Brain pericyte (primary cell): ENCODE results near the gene TMEM132D.

Experiments
- DNase-seq: peaks from one replicate; pipeline ENCODE4 v3.0.0-alpha.2; 2012; ENCODE audit warnings: low read depth, low spot score

Gene TMEM132D

GRCh38 chr12:129660946-129661345, 242.9 kb downstream of the TMEM132D start:
- DNase-seq: no peak

DNA sequence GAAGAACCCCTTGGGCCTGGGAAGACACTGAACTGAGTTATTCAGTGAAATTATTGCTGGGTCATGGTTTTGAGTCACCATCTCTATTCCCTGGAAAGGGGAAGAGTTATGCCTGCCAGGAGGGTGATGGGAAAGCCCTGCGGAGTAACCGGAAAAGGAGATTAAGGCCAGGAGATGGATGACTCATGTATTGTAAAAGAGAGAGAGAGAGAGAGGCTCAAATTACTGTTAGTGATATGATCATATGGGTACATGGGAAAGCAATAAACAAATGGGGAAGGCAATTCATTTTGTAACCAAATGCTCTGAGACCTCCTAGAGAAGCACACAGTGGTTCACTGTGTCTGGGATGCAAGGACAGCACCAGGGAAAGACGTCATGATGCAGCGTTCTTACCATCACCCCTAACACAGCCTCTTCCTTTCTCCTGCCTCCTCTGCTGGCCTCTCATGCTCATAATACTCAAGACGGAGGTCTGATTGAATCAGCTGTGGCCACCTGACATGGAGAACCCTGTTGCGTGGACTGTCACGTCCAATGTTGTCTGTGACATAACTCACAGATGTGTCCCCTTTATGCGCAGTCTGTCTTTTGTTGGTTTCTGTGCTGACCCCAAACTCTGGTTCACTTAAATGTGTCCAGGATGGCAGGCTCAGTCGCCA, 243.7 kb downstream of the TMEM132D start:
- DNase-seq: peak; percentile 79

DNA sequence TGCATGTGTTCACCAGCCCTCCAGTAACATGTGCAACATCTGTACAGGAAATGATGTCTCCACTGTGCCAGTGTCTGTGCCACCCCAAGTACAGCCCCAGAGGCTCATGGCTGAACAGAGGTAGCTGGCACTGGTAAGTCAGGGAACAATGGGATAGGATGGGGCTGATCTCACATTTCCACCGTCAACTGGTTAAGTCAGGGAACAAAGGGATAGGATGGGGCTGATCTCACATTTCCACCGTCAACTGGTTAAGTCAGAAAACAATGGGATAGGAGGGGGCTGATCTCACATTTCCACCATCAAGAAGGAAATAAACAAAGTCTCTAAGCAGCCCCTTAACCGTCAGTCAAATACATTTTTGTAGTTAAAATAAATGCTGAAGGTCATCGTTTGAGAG, 246.6 kb downstream of the TMEM132D start:
- no peak for DNase-seq

DNA sequence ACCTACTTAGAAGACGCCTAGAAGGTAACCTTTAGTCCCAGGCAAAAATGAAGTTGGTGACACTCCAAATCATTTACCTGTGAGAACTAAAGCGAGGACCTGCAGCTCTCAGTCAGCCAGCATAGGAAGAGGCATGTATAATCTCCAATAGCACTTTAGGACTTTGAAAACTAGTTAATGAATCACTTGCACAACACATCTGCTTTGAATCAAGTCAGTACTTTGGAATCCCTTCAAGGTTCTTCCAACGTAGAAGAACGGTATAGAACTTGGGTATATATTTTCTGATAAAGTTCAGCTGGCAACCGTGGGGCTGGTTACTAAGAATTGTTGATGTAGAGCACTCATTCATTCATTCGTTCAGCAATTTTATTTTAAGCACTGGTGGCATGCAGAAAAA, 251.9 kb downstream of the TMEM132D start:
- DNase-seq: no peak

GRCh38 chr12:129641926-129642325, 261.9 kb downstream of the TMEM132D start:
- no peak for DNase-seq

DNA sequence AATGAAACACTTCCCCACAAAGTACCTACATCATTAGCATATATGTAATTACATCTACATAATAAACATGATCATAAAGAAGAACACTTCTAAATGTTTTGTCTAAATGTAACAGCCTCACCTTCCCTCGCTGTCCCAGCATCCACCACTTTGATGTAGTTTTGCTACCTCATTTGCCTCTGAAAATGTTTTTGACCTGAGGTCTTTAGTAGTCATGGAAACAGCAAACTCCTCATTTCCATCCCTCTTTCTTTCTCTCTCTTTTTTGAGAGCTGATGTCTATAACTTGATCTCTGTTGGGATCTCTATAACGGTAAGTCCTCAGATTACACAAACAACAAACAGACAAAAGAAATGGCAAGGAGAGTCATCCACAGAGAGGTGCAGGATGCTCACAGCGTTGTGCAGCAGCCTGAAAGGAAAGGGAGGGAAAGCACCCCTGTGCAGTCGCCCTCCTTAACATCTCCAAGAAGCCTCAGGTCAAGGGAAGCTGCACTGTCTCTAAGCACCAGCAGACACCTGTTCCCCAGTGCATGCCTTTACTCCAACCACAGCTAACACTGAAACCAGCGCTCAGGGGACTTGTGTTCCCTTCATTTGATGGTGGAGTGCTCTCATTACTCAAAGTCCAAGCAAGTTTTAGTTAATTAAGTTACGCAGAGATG, 268.7 kb downstream of the TMEM132D start:
- no peak for DNase-seq

- no peak for DNase-seq
Measured at GRCh38 chr12:129631316-129631715, 272.5 kb downstream of the TMEM132D start.

GRCh38 chr12:129629901-129630300, 273.9 kb downstream of the TMEM132D start:
- no peak for DNase-seq

- no peak for DNase-seq
Measured at GRCh38 chr12:129622566-129622965, 281.3 kb downstream of the TMEM132D start.

- DNase-seq: no peak
Measured at GRCh38 chr12:129619271-129619670, 284.6 kb downstream of the TMEM132D start.

- no peak for DNase-seq
Measured at GRCh38 chr12:129617849-129618248, 286.0 kb downstream of the TMEM132D start.

DNA sequence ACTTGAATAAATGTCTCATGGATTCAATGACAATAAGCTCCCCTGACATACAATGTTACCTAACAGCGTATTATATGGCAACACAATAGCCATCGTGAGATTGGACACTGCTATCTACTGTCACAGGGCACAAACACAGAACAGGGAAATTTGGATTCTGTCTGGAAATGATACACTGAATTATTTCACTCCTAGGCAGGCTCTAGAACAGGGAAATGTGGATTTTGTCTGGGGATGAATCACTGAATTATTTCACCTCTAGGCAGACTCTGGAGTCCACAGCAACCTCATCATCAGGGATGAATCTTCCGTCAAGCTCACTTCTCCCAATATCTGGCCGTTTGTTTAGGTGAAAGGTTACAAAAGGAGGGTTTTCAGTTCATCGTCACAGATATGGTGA, 288.8 kb downstream of the TMEM132D start:
- DNase-seq: no peak

GRCh38 chr12:129614221-129614885, 289.5 kb downstream of the TMEM132D start:
- DNase-seq: no peak

DNA sequence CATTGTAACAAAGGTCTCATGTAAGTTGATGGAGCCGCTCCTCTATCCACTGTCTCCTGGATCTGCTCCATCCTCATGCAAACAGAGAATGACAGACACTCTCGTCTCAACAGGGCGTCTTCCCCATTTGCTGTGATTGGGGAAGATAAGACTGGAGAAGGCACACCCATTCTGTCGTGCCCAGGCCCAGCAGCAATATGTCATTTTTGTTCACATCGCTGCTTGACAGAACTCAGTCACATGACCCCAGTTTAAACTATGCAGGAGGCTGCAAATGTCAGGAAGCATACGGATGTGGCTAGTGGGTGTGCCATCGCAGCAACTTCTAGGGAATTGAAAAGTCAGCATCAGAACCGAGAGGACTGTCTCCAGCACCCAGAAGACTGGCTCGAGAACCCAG, 290.5 kb downstream of the TMEM132D start:
- no peak for DNase-seq

- no peak for DNase-seq
Measured at GRCh38 chr12:129610601-129611120, 293.2 kb downstream of the TMEM132D start.

DNA sequence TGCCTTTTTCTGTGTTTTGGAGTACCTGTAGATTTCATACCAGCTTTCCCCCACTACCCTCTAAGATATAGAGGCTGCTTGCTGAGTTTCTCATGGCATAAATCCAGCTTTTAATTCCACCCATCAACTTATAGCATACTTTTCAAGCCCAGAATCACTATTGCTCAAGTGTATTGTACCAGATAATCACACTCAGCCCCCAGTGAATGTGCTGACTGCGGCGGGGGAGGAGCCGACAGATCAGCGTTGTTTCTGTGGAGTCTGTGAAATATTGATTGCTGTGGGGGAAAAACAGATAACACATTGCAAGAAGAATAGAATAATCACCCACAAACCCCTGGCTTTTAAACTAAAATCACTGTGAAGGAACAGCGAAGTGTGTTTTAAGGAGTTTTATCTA, 296.1 kb downstream of the TMEM132D start:
- no peak for DNase-seq

DNA sequence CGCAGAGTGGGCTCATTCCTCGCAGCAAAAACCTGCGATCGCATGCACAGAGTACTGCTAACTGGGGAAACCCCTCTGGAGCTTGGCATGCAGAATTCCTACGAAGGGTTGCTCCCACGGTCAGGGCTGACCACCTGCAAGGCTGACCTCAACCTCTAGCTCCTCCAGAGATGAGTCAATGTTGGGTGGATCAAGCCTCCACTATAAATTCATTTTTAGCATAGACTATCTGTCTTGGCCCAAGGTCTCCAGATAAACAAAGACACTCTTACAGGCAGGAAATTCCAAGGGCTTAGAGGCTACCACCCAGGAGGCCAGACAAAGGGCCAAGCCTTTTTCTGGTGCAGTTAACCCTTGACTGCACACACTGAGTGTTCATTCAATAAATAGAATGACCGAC, 296.5 kb downstream of the TMEM132D start:
- DNase-seq: peak; percentile 94

DNA sequence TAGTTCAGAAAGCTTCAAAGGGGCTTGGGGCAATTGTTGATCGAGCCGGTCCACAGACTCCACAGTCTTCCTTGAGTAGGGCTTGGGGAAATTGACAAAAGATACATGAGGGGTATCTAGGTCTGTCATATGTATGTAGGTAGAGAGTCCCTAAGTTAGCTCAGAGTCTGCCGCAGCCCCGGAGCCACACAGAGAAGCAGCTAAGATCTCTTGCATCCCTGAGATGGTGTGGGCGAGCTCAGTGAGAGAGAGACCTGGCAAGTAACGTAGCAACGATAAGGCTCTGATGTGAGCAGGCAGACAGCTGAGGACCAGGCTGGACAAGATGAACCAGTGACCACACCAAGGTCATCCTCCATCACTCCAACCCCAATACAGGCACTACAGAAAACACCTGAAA, 297.6 kb downstream of the TMEM132D start:
- DNase-seq: no peak

GRCh38 chr12:129605666-129606065, 298.2 kb downstream of the TMEM132D start:
- peak; percentile 73 for DNase-seq

- DNase-seq: no peak
Measured at GRCh38 chr12:129604506-129604905, 299.3 kb downstream of the TMEM132D start.

- DNase-seq: no peak
Measured at GRCh38 chr12:129599406-129599805, 304.4 kb downstream of the TMEM132D start.

DNA sequence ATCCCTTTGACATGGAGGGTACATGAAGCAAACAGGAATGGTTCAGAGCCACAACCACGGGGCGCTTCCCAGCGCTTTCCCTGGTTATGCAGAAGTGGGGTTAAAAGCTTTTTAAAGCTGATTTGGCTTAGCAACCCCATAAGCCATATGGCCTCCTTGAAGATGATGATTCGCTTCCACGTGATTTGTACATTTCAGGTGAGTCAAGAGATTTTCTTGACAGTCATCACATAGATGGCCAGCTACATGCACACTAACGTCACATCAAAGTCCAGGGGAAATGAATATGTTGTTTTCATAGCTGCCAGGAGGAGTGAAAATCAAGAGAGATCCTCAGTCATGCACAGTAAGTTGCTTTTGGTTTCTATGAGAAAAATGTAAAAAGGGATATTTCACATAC, 309.7 kb downstream of the TMEM132D start:
- no peak for DNase-seq

DNA sequence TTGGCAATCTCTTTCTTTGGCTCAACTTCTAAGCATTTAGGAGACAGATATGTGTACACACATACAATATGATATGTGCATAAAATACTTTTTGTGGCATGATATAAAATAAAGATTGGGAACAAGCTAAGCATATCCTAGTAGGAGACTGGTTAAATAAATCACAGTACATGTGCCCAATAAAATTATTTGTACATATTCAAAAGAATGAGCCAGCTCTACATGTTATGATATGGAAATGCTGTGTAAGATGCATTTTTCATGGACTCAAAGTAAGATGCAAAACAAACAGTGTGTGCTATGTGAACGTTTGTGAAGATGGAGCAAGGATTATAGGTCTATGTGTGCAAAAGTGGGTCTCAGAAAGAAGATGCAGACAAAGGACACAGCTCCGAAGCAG, 311.4 kb downstream of the TMEM132D start:
- DNase-seq: no peak
